SK-N-SH (cell line): ENCODE results near the gene FANCE. TPM values are rescaled to one million over a fixed set of nuclear protein-coding genes. Genes with fewer than 3 reads are reported as not detected.

Experiments used
- CTCF ChIA-PET: fragments of 300-600, 350-600 bp; formaldehyde crosslinking; extraction: SDS; loops from one replicate; lab custom pipeline; 2021; lab: Yijun Ruan, JAX
- POLR2A ChIA-PET: fragments of 350-600 bp; sonication (Branson Sonifier 250); formaldehyde crosslinking; extraction: SDS; loops from one replicate; lab custom pipeline; 2020; ENCODE audit warnings: antibody characterized with exemption, inconsistent platforms; lab: Yijun Ruan, JAX
- DNase-seq: peaks from one replicate; pipeline ENCODE4 v3.0.0; 2012
- H2AFZ ChIP-seq: fragments of 200-600 bp; sonication (generic); 2 replicates; pipeline ENCODE4 v1.8.1; 2016; ENCODE audit warnings: antibody characterized with exemption, mild to moderate bottlenecking, low read depth
- H3F3A ChIP-seq: fragments of 200-600 bp; sonication (generic); replicated peaks from 2 replicates; pipeline ENCODE3; 2016; ENCODE audit warnings: antibody characterized with exemption, mild to moderate bottlenecking; ENCODE audit not compliant: insufficient read depth
- H3K27ac ChIP-seq, 2 experiments: fragments of 200-500 bp in 1 of 2; fragments of 200-600 bp in 1 of 2; sonication (Bioruptor generic) in 1 of 2; sonication (generic), shearing (Covaris generic) in 1 of 2; 2 replicates each; pipeline versions ENCODE4 v1.5.1 to v1.6.1; 2014 to 2016; ENCODE audit warnings: low read depth in 2 of 2, inconsistent platforms in 1 of 2, low read length in 1 of 2, mild to moderate bottlenecking in 1 of 2, mixed read lengths in 1 of 2
- H3K27me3 ChIP-seq: fragments of 200-600 bp; sonication (generic), shearing (Covaris generic); 2 replicates; pipeline ENCODE4 v1.6.1; 2016; ENCODE audit warnings: mixed run types; ENCODE audit not compliant: insufficient read depth
- H3K36me3 ChIP-seq, 2 experiments: fragments of 200-500 bp in 1 of 2; fragments of 200-600 bp in 1 of 2; sonication (Bioruptor generic) in 1 of 2; sonication (generic) in 1 of 2; replicated peaks in 1 of 2; 2 replicates each; pipeline versions ENCODE3 to v1.5.1; 2014 to 2016; ENCODE audit warnings: low read length in 1 of 2, mild to moderate bottlenecking in 1 of 2; ENCODE audit not compliant: insufficient read depth in 2 of 2, control insufficient read depth in 1 of 2
- H3K4me1 ChIP-seq, 2 experiments: fragments of 200-500 bp in 1 of 2; fragments of 200-600 bp in 1 of 2; sonication (Bioruptor generic) in 1 of 2; sonication (generic), shearing (Covaris generic) in 1 of 2; 2 replicates each; pipeline versions ENCODE4 v1.5.1 to v1.6.1; 2014 to 2016; ENCODE audit warnings: low read depth in 1 of 2, low read length in 1 of 2, mixed run types in 1 of 2; ENCODE audit not compliant: insufficient read depth in 2 of 2, control insufficient read depth in 1 of 2
- H3K4me2 ChIP-seq: fragments of 200-600 bp; sonication (generic), shearing (Covaris generic); 2 replicates; pipeline ENCODE4 v1.6.1; 2017; ENCODE audit warnings: mixed run types
- H3K4me3 ChIP-seq, 2 experiments: fragments of 200-500 bp in 1 of 2; fragments of 200-600 bp in 1 of 2; sonication (Bioruptor generic) in 1 of 2; sonication (generic), shearing (Covaris generic) in 1 of 2; 2 replicates each; pipeline versions ENCODE4 v1.5.1 to v1.8.1; 2014 to 2016; ENCODE audit warnings: low read depth in 2 of 2, inconsistent platforms in 1 of 2, low read length in 1 of 2, mild to moderate bottlenecking in 1 of 2, mixed read lengths in 1 of 2, moderate library complexity in 1 of 2
- H3K79me2 ChIP-seq: fragments of 200-600 bp; sonication (generic); 2 replicates; pipeline ENCODE4 v1.8.1; 2017; ENCODE audit warnings: mild to moderate bottlenecking; ENCODE audit not compliant: insufficient read depth
- H3K9ac ChIP-seq: fragments of 200-600 bp; sonication (generic); 2 replicates; pipeline ENCODE4 v1.6.1; 2017; ENCODE audit warnings: mixed run types
- H3K9me2 ChIP-seq: fragments of 200-600 bp; sonication (generic); 2 replicates; pipeline ENCODE4 v1.6.1; 2017; ENCODE audit warnings: mixed run types
- H3K9me3 ChIP-seq: fragments of 200-600 bp; sonication (generic); 2 replicates; pipeline ENCODE4 v1.6.1; 2017; ENCODE audit warnings: mixed run types, mild to moderate bottlenecking, moderate library complexity
- H4K20me1 ChIP-seq: fragments of 200-600 bp; sonication (generic); 2 replicates; pipeline ENCODE4 v1.6.1; 2017; ENCODE audit warnings: mild to moderate bottlenecking, mixed run types; ENCODE audit not compliant: insufficient read depth
- CHD2 ChIP-seq: fragments of 150-350 bp; IDR thresholded peaks from 2 replicates; pipeline ENCODE4 v1.6.1; 2018; ENCODE audit warnings: low read length; ENCODE audit not compliant: partially characterized antibody
- CTCF ChIP-seq: fragments of 200-600 bp; sonication (generic); IDR thresholded peaks from 2 replicates; pipeline ENCODE4 v1.6.1; 2017; ENCODE audit warnings: antibody characterized with exemption, mild to moderate bottlenecking, moderate library complexity
- FOXJ3 ChIP-seq: sonication (generic); formaldehyde crosslinking; IDR thresholded peaks from 2 replicates; pipeline ENCODE4 v1.5.1; 2020; ENCODE audit warnings: mild to moderate bottlenecking, missing genetic modification reagents
- FOXM1 ChIP-seq: IDR thresholded peaks from 2 replicates; pipeline ENCODE4 v1.4.0; 2012; ENCODE audit warnings: low read depth, mild to moderate bottlenecking
- MAX ChIP-seq: IDR thresholded peaks from 2 replicates; pipeline ENCODE4 v1.4.0; 2012; ENCODE audit warnings: low read depth
- MXI1 ChIP-seq: IDR thresholded peaks from 2 replicates; pipeline ENCODE4 v1.6.1; 2012; ENCODE audit warnings: mild to moderate bottlenecking, low read depth, low read length, improper control_type of control experiment
- NFIC ChIP-seq: IDR thresholded peaks from 2 replicates; pipeline ENCODE4 v1.4.0; 2012; ENCODE audit warnings: borderline replicate concordance
- PBX3 ChIP-seq: IDR thresholded peaks from 2 replicates; pipeline ENCODE4; 2012
- POLR2AphosphoS5 ChIP-seq: IDR thresholded peaks from 2 replicates; pipeline ENCODE4 v1.6.1; 2012; ENCODE audit warnings: low read depth, low read length
- RAD21 ChIP-seq: IDR thresholded peaks from 2 replicates; pipeline ENCODE4 v1.6.1; 2012; ENCODE audit warnings: mild to moderate bottlenecking, low read length
- RFX5 ChIP-seq: IDR thresholded peaks from 2 replicates; pipeline ENCODE4 v1.6.1; 2012; ENCODE audit warnings: mild to moderate bottlenecking, improper control_type of control experiment, low read length
- RXRA ChIP-seq: IDR thresholded peaks from 2 replicates; pipeline ENCODE4 v1.4.0; 2012; ENCODE audit warnings: low read depth, mild to moderate bottlenecking, borderline replicate concordance
- TAF1 ChIP-seq: IDR thresholded peaks from 2 replicates; pipeline ENCODE4 v1.6.1; 2012; ENCODE audit warnings: low read depth, mild to moderate bottlenecking, low read length, moderate library complexity, borderline replicate concordance
- TCF12 ChIP-seq: IDR thresholded peaks from 2 replicates; pipeline ENCODE4 v1.4.0; 2012
- TEAD4 ChIP-seq: IDR thresholded peaks from 2 replicates; pipeline ENCODE4 v1.4.0; 2012; ENCODE audit warnings: mild to moderate bottlenecking, borderline replicate concordance; ENCODE audit not compliant: insufficient read depth
- USF1 ChIP-seq: IDR thresholded peaks from 2 replicates; pipeline ENCODE4 v1.4.0; 2012; ENCODE audit warnings: low read depth, borderline replicate concordance
- WGBS: methylation state at CpG from one replicate; pipeline ENCODE4 v1.1.6; 2017; ENCODE audit warnings: low lambda C conversion rate; 5-methylcytosine and 5-hydroxymethylcytosine counted together
- polyA plus RNA-seq, 3 experiments: library from polyadenylated mRNA; depleted of rRNA; stranded (reverse); fragments of >200 nt; gene quantifications; 2 replicates each; pipeline ENCODE4 v1.2.3, GENCODE V29; 2012

Gene FANCE
- polyA plus RNA-seq, 1 of the 3 experiments (the other 2 are of a cell fraction): 5.8 TPM

- H3K27ac ChIP-seq: no peak overlapping the region; a peak in 1 of 4 replicates
- DNase-seq: no peak
- H3K36me3 ChIP-seq: peaks cover 25 to 38% of the 10 kb centered on the region in 2 experiments
- H3K4me3 ChIP-seq: no peak overlapping the region
- CTCF ChIA-PET: interaction anchor here (1.3 kb wide), 2 partner anchors 19 to 131 kb away, joined by 3 to 5 read pairs; partner anchors contain the start of gene PPARD
- H3F3A ChIP-seq: peaks cover 50% of the 10 kb centered on the region
- H3K4me1 ChIP-seq: peaks cover 21 to 23% of the 10 kb centered on the region in 2 experiments; a peak in 3 of 4 replicates
- 96% methylated on average over 7 of the region's 9 CpGs for WGBS
- no peaks in the 10 kb centered on the region for H3K9me2 ChIP-seq
- H2AFZ ChIP-seq: no peak overlapping the region
- peaks cover 47% of the 10 kb centered on the region for H4K20me1 ChIP-seq
- TF ChIP-seq PBX3: no peak
- no peak for TF ChIP-seq MXI1
- TF ChIP-seq POLR2AphosphoS5: peak; percentile 56
- no peak overlapping the region for H3K9ac ChIP-seq
- no peaks in the 10 kb centered on the region for H3K27me3 ChIP-seq
- H3K9me3 ChIP-seq: no peaks in the 10 kb centered on the region
- no peak overlapping the region for H3K4me2 ChIP-seq
- H3K79me2 ChIP-seq: peaks cover 37% of the 10 kb centered on the region
- POLR2A ChIA-PET: interaction anchor here (0.6 to 1.8 kb wide), 7 partner anchors 13 to 131 kb away, joined by 3 to 8 read pairs (median 3); partner anchors contain the start of gene TEAD3
These were observed 21.1 kb downstream of the FANCE start for GRCh38 chr6:35473075-35473849.

GRCh38 chr6:35473850-35474130 lies 21.7 kb downstream of the FANCE start:
- H3K27ac ChIP-seq: no peak overlapping the region
- ChIA-PET CTCF (no interaction called here), POLR2A (interaction anchor here (0.7 to 1.8 kb wide), 3 partner anchors 14 to 18 kb away, joined by 3 to 8 read pairs (median 3); no protein-coding TSS in a partner anchor)
- H3K9ac ChIP-seq: no peak overlapping the region
- H4K20me1 ChIP-seq: peaks cover 45% of the 10 kb centered on the region
- H3K4me3 ChIP-seq: no peak overlapping the region
- H3K9me3 ChIP-seq: no peaks in the 10 kb centered on the region
- peaks cover 32% of the 10 kb centered on the region for H3K79me2 ChIP-seq
- H3K36me3 ChIP-seq: peaks cover 28 to 35% of the 10 kb centered on the region in 2 experiments
- H2AFZ ChIP-seq: no peak overlapping the region
- no peaks in the 10 kb centered on the region for H3K9me2 ChIP-seq
- H3F3A ChIP-seq: peaks cover 45% of the 10 kb centered on the region
- no peak overlapping the region for H3K4me2 ChIP-seq
- no peak for DNase-seq
- H3K4me1 ChIP-seq: peaks cover 21 to 23% of the 10 kb centered on the region in 2 experiments; a peak in 3 of 4 replicates
- no peak for TF ChIP-seq RAD21
- TF ChIP-seq POLR2AphosphoS5: 0 out of 2 replicates have a peak, but pooled peaks have one; percentile 12
- no peak for TF ChIP-seq FOXJ3 (CRISPR knock-in tag)
- H3K27me3 ChIP-seq: no peaks in the 10 kb centered on the region

GRCh38 chr6:35474131-35474941 lies 22.2 kb downstream of the FANCE start:
- peaks cover 42% of the 10 kb centered on the region for H3F3A ChIP-seq
- no peak overlapping the region for H3K4me3 ChIP-seq
- WGBS: 92% methylated on average over 5 of the region's 14 CpGs
- no peaks in the 10 kb centered on the region for H3K9me3 ChIP-seq
- peaks cover 26% of the 10 kb centered on the region for H3K79me2 ChIP-seq
- H3K9ac ChIP-seq: no peak overlapping the region
- peaks cover 28 to 29% of the 10 kb centered on the region in 2 experiments for H3K36me3 ChIP-seq
- ChIA-PET CTCF (no interaction called here), POLR2A (interaction anchor here (0.7 to 1.7 kb wide), 3 partner anchors 13 to 18 kb away, joined by 3 to 6 read pairs (median 3); no protein-coding TSS in a partner anchor)
- H3K27ac ChIP-seq: no peak overlapping the region
- no peak for DNase-seq
- H3K9me2 ChIP-seq: no peaks in the 10 kb centered on the region
- H3K27me3 ChIP-seq: no peaks in the 10 kb centered on the region
- no peak overlapping the region for H3K4me2 ChIP-seq
- H4K20me1 ChIP-seq: peaks cover 39% of the 10 kb centered on the region
- H3K4me1 ChIP-seq: peaks cover 21 to 23% of the 10 kb centered on the region in 2 experiments; a peak in 3 of 4 replicates
- H2AFZ ChIP-seq: no peak overlapping the region
- TF ChIP-seq CTCF (no peak), USF1 (no peak), FOXM1 (no peak), CHD2 (no peak), MAX (no peak), RFX5 (no peak), TCF12 (no peak), NFIC (no peak), RXRA (no peak), TEAD4 (no peak), TAF1 (no peak), MXI1 (no peak)
